ENCODE data around the gene LRP1B.

Gene LRP1B

DNA sequence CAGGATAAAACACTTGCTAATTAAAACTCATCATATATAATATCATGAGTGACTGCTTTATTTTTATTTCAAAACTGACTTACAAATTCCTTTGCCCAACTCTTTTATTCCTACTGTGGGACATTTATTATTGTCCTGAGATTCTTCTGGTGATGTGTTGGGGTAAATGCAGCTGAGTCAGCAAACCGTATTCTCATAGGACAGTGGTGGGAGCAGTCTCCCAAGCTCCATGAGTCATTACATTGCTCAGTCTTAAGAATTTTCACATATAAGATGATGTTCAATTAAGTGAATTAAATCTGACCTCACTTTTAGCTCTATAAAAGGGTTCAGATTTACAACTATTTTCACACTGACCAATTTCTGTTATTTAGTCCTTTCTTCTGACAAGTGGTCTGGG, 1530.7 kb downstream of the LRP1B start:
- Histone ChIP-seq H3K4me3 (no peak overlapping the region), H3K27ac (no peak overlapping the region)
- TF ChIP-seq CTCF (IDR thresholded peaks at IDR 0.05) = no peak
- no peak for DNase-seq (ENCODE audit: low spot score)

DNA sequence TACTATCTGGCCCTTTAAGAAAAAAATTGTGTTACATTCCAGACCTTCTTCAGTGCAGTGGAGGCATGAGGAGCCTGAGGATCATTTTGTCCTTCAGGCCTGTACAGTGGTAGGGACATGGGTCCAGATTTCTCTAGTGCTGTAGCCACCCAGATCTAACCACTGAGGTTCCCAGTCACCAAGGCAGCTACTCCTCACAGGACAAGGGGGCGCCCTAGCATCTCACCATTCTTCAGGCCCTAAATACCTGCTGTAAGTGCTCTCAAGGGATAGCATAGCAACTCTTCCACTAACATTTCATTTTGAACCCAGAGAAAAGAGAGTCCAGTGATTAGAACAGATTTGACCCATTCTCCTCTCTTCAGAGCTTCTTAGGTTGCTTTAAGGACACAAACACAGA, 1533.0 kb downstream of the LRP1B start:
- TF ChIP-seq CTCF (IDR thresholded peaks at IDR 0.05) = no peak
- no peak overlapping the region for H3K4me3 ChIP-seq
- no peak overlapping the region for H3K27ac ChIP-seq
- no peak for DNase-seq (ENCODE audit: low spot score)

GRCh38 chr2:140597205-140597604, 1533.6 kb downstream of the LRP1B start:
- H3K27ac ChIP-seq = no peak overlapping the region
- no peak for DNase-seq (ENCODE audit: low spot score)
- no peak overlapping the region for H3K4me3 ChIP-seq
- TF ChIP-seq CTCF (IDR thresholded peaks at IDR 0.05) = no peak

- H3K27ac ChIP-seq = no peak overlapping the region
- no peak overlapping the region for H3K4me3 ChIP-seq
- TF ChIP-seq CTCF (IDR thresholded peaks at IDR 0.05) = no peak
- DNase-seq (ENCODE audit: low spot score) = no peak
Measured at GRCh38 chr2:140596447-140596846, 1534.4 kb downstream of the LRP1B start.

DNA sequence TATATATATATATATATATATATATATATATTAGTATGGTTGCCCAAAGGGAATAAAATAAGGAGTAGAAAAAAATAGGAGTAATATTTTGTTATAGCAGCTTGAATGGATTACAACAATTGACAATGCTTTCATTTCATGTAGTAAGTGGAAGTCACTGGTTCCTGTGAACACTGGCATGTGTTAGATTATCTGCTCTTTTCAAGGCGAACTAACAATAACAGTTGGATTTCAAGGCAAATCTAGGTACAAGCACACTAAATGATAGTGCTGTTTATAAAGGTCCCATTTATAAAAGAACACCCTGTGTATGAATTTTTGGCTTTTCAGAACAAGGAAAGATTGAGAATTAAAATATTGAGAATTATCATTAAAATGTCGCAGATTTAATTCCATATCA, 1535.7 kb downstream of the LRP1B start:
- Histone ChIP-seq H3K4me3 (no peak overlapping the region), H3K27ac (no peak overlapping the region)
- DNase-seq (ENCODE audit: low spot score) = no peak
- TF ChIP-seq CTCF (IDR thresholded peaks at IDR 0.05) = no peak

- H3K27ac ChIP-seq = no peak overlapping the region
- H3K4me3 ChIP-seq = no peak overlapping the region
- no peak for DNase-seq (ENCODE audit: low spot score)
- no peak for TF ChIP-seq CTCF (IDR thresholded peaks at IDR 0.05)
Measured at GRCh38 chr2:140593132-140593531, 1537.7 kb downstream of the LRP1B start.

DNA sequence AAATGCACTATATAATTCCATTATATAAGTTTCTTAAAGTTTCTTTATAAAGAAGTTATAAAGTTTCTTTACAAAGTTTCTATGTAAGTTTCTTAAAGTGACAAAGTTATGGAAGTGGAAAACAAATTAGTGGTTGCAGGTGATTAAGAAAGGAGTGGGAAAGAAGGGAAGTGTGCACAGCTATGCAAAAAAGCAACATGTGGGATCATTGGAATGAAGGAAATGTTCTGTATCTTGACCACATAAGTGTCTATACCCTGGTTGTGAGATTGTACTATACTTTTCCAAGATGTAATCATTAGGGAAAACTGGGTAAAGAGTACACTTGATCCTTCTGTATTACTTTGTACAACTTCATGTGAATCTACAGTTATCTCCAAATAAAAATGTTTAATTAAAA, 1541.1 kb downstream of the LRP1B start:
- Histone ChIP-seq H3K27ac (no peak overlapping the region), H3K4me3 (no peak overlapping the region)
- no peak for TF ChIP-seq CTCF (IDR thresholded peaks at IDR 0.05)
- DNase-seq (ENCODE audit: low spot score) = no peak

All from coronary artery (tissue), 2 donors.